IMR-90 (cell line): ENCODE results near the gene CCR3.

Experiments
- BHLHE40 ChIP-seq: fragments of 150-350 bp; IDR thresholded peaks from 2 replicates; pipeline ENCODE4 v1.6.1; 2016; ENCODE audit warnings: mild to moderate bottlenecking, low read depth, low read length
- CEBPB ChIP-seq: IDR thresholded peaks from 2 replicates; pipeline ENCODE4 v1.6.1; 2012; ENCODE audit warnings: low read depth, low read length, improper control_type of control experiment
- CTCF ChIP-seq: conservative IDR thresholded peaks from 2 replicates; pipeline ENCODE4 v1.5.1; 2012; ENCODE audit warnings: mild to moderate bottlenecking, low read depth, low read length, improper control_type of control experiment
- ELK1 ChIP-seq: fragments of 150-350 bp; IDR thresholded peaks from 2 replicates; pipeline ENCODE4 v1.6.1; 2016; ENCODE audit warnings: low read depth, mild to moderate bottlenecking, low read length, moderate library complexity, borderline replicate concordance
- FOS ChIP-seq: fragments of 150-350 bp; IDR thresholded peaks from 2 replicates; pipeline ENCODE4 v1.6.1; 2016; ENCODE audit warnings: low read depth, low read length
- MAFK ChIP-seq: IDR thresholded peaks from 2 replicates; pipeline ENCODE4 v1.6.1; 2012; ENCODE audit warnings: low read depth, low read length, improper control_type of control experiment
- POLR2A ChIP-seq: IDR thresholded peaks from 2 replicates; pipeline ENCODE4 v1.6.1; 2012; ENCODE audit warnings: mild to moderate bottlenecking, low read depth, low read length
- RCOR1 ChIP-seq: IDR thresholded peaks from 2 replicates; pipeline ENCODE4 v1.6.1; 2012; ENCODE audit warnings: mild to moderate bottlenecking, low read length, improper control_type of control experiment; ENCODE audit not compliant: insufficient replicate concordance
- RFX5 ChIP-seq: IDR thresholded peaks from 2 replicates; pipeline ENCODE4 v1.8.0; 2012; ENCODE audit warnings: low read depth, mild to moderate bottlenecking, low read length, moderate library complexity
- SMC3 ChIP-seq: fragments of 150-350 bp; IDR thresholded peaks from 2 replicates; pipeline ENCODE4 v1.6.1; 2016; ENCODE audit warnings: low read depth, mild to moderate bottlenecking, antibody characterized with exemption, low read length, moderate library complexity

- no peak for TF ChIP-seq CTCF
- no peak for TF ChIP-seq ELK1
- TF ChIP-seq BHLHE40: no peak
- TF ChIP-seq POLR2A: no peak
- no peak for TF ChIP-seq MAFK
- no peak for TF ChIP-seq SMC3
- TF ChIP-seq RFX5: no peak
- no peak for TF ChIP-seq CEBPB
- TF ChIP-seq RCOR1: no peak
- no peak for TF ChIP-seq FOS
Observed at GRCh38 chr3:46278816-46279672, 36.8 kb downstream of the CCR3 start.
